OCI-LY7 (cell line): ENCODE results near the gene F3. TPM values are rescaled to one million over a fixed set of nuclear protein-coding genes. Genes with fewer than 3 reads are reported as not detected.

Experiments used
- BruUV-seq: library from RNA; stranded (reverse); fragments of 400-500 nt; replicated peaks from 2 replicates; lab custom pipeline; 2021; lab: Mats Ljungman, UMichigan
- CTCF ChIA-PET: fragments of 300-600 bp; sonication (Branson Sonifier 250); formaldehyde crosslinking; loops from one replicate; lab custom pipeline; 2022; ENCODE audit warnings: antibody characterized with exemption; ENCODE audit not compliant: unreplicated experiment; lab: Charles Lee
- POLR2A ChIA-PET: fragments of 300-600 bp; sonication (Branson Sonifier 250); formaldehyde crosslinking; loops from one replicate; lab custom pipeline; 2022; ENCODE audit warnings: antibody characterized with exemption; lab: Charles Lee
- DNase-seq: peaks from one replicate; pipeline ENCODE4 v3.0.0-alpha.2; 2015; ENCODE audit warnings: low spot score
- H2AFZ ChIP-seq: fragments of 200-600 bp; sonication (generic), shearing (Covaris generic); 2 replicates; pipeline ENCODE4 v1.6.1; 2014; ENCODE audit warnings: mild to moderate bottlenecking, antibody characterized with exemption, low read length, moderate library complexity
- H3K27ac ChIP-seq: fragments of 200-600 bp; sonication (generic); 2 replicates; pipeline ENCODE4 v1.5.1; 2014; ENCODE audit warnings: mixed run types, low read depth, mild to moderate bottlenecking, moderate library complexity, low read length, inconsistent platforms; ENCODE audit not compliant: poor library complexity, severe bottlenecking
- H3K36me3 ChIP-seq: fragments of 200-600 bp; sonication (generic); 2 replicates; pipeline ENCODE4 v1.6.1; 2014; ENCODE audit warnings: mild to moderate bottlenecking, antibody characterized with exemption, low read length, moderate library complexity, mixed read lengths; ENCODE audit not compliant: insufficient read depth
- H3K4me1 ChIP-seq: fragments of 200-600 bp; sonication (generic); 2 replicates; pipeline ENCODE4 v1.5.1; 2014; ENCODE audit warnings: mild to moderate bottlenecking, low read length; ENCODE audit not compliant: insufficient read depth, poor library complexity, severe bottlenecking
- H3K4me2 ChIP-seq: fragments of 200-600 bp; sonication (generic); 2 replicates; pipeline ENCODE4 v1.6.1; 2014; ENCODE audit warnings: mild to moderate bottlenecking, low read length
- H3K4me3 ChIP-seq: fragments of 200-600 bp; sonication (generic); 2 replicates; pipeline ENCODE4 v1.5.1; 2014; ENCODE audit warnings: mild to moderate bottlenecking, low read depth, low read length; ENCODE audit not compliant: poor library complexity, severe bottlenecking
- H3K79me2 ChIP-seq: fragments of 200-600 bp; sonication (generic); 2 replicates; pipeline ENCODE4 v1.6.1; 2016; ENCODE audit warnings: low read depth, mild to moderate bottlenecking, low read length, moderate library complexity, mixed read lengths; ENCODE audit not compliant: insufficient read depth
- H3K9me2 ChIP-seq: fragments of 200-600 bp; sonication (generic); 2 replicates; pipeline ENCODE4 v1.6.1; 2016; ENCODE audit warnings: mild to moderate bottlenecking, low read length, mixed read lengths; ENCODE audit not compliant: insufficient read depth
- H3K9me3 ChIP-seq: fragments of 200-600 bp; sonication (generic); 2 replicates; pipeline ENCODE4 v1.6.1; 2014; ENCODE audit warnings: mild to moderate bottlenecking, mixed run types, low read length, mixed read lengths
- H4K20me1 ChIP-seq: fragments of 200-600 bp; sonication (generic); 2 replicates; pipeline ENCODE4 v1.6.1; 2014; ENCODE audit warnings: mild to moderate bottlenecking, antibody characterized with exemption, low read length, moderate library complexity, mixed read lengths; ENCODE audit not compliant: insufficient read depth
- CTCF ChIP-seq: fragments of 200-600 bp; sonication (generic); conservative IDR thresholded peaks from 2 replicates; pipeline ENCODE4 v1.5.1; 2014; ENCODE audit warnings: mild to moderate bottlenecking, antibody characterized with exemption, low read length, moderate library complexity, mixed read lengths
- EZH2phosphoT487 ChIP-seq: fragments of 200-600 bp; sonication (generic); IDR thresholded peaks from 2 replicates; pipeline ENCODE4 v1.6.1; 2018; ENCODE audit warnings: low read depth, borderline replicate concordance, mild to moderate bottlenecking, mixed run types, antibody characterized with exemption, low read length, moderate library complexity, mixed read lengths
- intact Hi-C: fragments of 100-400 bp; cut with micrococcal nuclease; formaldehyde crosslinking; loops from one replicate; pipeline ENCODE4 v1.10.0; 2022; ENCODE audit not compliant: unreplicated experiment
- total RNA-seq, 2 experiments: library from RNA; depleted of rRNA in 1 of 2; stranded (reverse); fragments of >200 nt in 1 of 2; shearing (Covaris generic) in 1 of 2; gene quantifications; 2 replicates each; pipeline ENCODE4 v1.2.3, GENCODE V29; 2014 to 2022

The F3 gene
- total RNA-seq, 2 experiments from 2014 or later = not detected

- Histone ChIP-seq H3K79me2 (no peaks in the 10 kb centered on the region), H4K20me1 (no peaks in the 10 kb centered on the region), H3K4me1 (no peaks in the 10 kb centered on the region), H3K27ac (no peak overlapping the region), H3K36me3 (no peaks in the 10 kb centered on the region), H3K9me2 (no peaks in the 10 kb centered on the region), H3K4me3 (no peak overlapping the region), H2AFZ (no peak overlapping the region), H3K4me2 (no peak overlapping the region), H3K9me3 (no peaks in the 10 kb centered on the region)
- DNase-seq = no peak
- CTCF ChIA-PET = no interaction called here
- intact Hi-C loops = no loop called here
- no peak for TF ChIP-seq CTCF
- no peak for TF ChIP-seq EZH2phosphoT487
- POLR2A ChIA-PET = no interaction called here
- BruUV-seq = no TSS peak
Observed at GRCh38 chr1:94528826-94529225, 12.7 kb downstream of the F3 start.

GRCh38 chr1:94528299-94528698, 13.3 kb downstream of the F3 start:
- no peaks in the 10 kb centered on the region for H3K4me1 ChIP-seq
- H3K79me2 ChIP-seq = no peaks in the 10 kb centered on the region
- TF ChIP-seq EZH2phosphoT487 (no peak), CTCF (no peak)
- no TSS peak for BruUV-seq
- H3K4me2 ChIP-seq = no peak overlapping the region
- no peak overlapping the region for H3K27ac ChIP-seq
- no peaks in the 10 kb centered on the region for H3K9me3 ChIP-seq
- H3K4me3 ChIP-seq = no peak overlapping the region
- no peak overlapping the region for H2AFZ ChIP-seq
- no peaks in the 10 kb centered on the region for H4K20me1 ChIP-seq
- H3K36me3 ChIP-seq = no peaks in the 10 kb centered on the region
- H3K9me2 ChIP-seq = no peaks in the 10 kb centered on the region
- ChIA-PET CTCF (no interaction called here), POLR2A (no interaction called here)
- intact Hi-C loops = no loop called here
- DNase-seq = no peak

- Histone ChIP-seq H3K36me3 (no peaks in the 10 kb centered on the region), H3K4me1 (no peaks in the 10 kb centered on the region), H3K4me2 (no peak overlapping the region), H4K20me1 (no peaks in the 10 kb centered on the region), H3K79me2 (no peaks in the 10 kb centered on the region), H3K9me2 (no peaks in the 10 kb centered on the region), H3K4me3 (no peak overlapping the region), H3K9me3 (no peaks in the 10 kb centered on the region), H3K27ac (no peak overlapping the region), H2AFZ (no peak overlapping the region)
- intact Hi-C loops = no loop called here
- no TSS peak for BruUV-seq
- ChIA-PET CTCF (no interaction called here), POLR2A (interaction anchor here (1.1 kb wide), 1 partner anchor 11 kb away, joined by 3 read pairs; no protein-coding TSS in a partner anchor)
- TF ChIP-seq EZH2phosphoT487 = no peak
- no peak for TF ChIP-seq CTCF
- DNase-seq = no peak
Observed at GRCh38 chr1:94527447-94528031, 14.0 kb downstream of the F3 start.
